ENCODE results near the gene ARHGAP5.

The ARHGAP5 gene

GRCh38 chr14:32076278-32077080, 625 bp upstream of the ARHGAP5 start:
- peak; percentile 100 for FAIRE-seq

GRCh38 chr14:32078023-32078857, 1.1 kb downstream of the ARHGAP5 start:
- FAIRE-seq (peak; percentile 89), DNase-seq (ENCODE audit: insufficient read length, low spot score) (peak; percentile 7)

More at GRCh38 chr14:32076278-32077080, 625 bp upstream of the ARHGAP5 start:
- DNase-seq (ENCODE audit: insufficient read length, low spot score), result peak; percentile 90

GRCh38 chr14:32078858-32079216, 1.7 kb downstream of the ARHGAP5 start:
- peak; percentile 88 for FAIRE-seq
- DNase-seq (ENCODE audit: insufficient read length, low spot score), result no peak

GRCh38 chr14:32079264-32079663, 2.2 kb downstream of the ARHGAP5 start:
- no peak for FAIRE-seq
- DNase-seq (ENCODE audit: insufficient read length, low spot score), result no peak

- DNase-seq (ENCODE audit: insufficient read length, low spot score) (no peak), FAIRE-seq (no peak)
Observed at GRCh38 chr14:32080001-32080510, 3.0 kb downstream of the ARHGAP5 start.

GRCh38 chr14:32081901-32082300, 4.8 kb downstream of the ARHGAP5 start:
- DNase-seq (ENCODE audit: insufficient read length, low spot score), result no peak
- no peak for FAIRE-seq

GRCh38 chr14:32083315-32083624, 6.2 kb downstream of the ARHGAP5 start:
- no peak for DNase-seq (ENCODE audit: insufficient read length, low spot score)
- peak; percentile 20 for FAIRE-seq

- FAIRE-seq, result no peak
- DNase-seq (ENCODE audit: insufficient read length, low spot score), result no peak
Observed at GRCh38 chr14:32083789-32084188, 6.7 kb downstream of the ARHGAP5 start.

GRCh38 chr14:32085182-32085844, 8.2 kb downstream of the ARHGAP5 start:
- DNase-seq (ENCODE audit: insufficient read length, low spot score) (no peak), FAIRE-seq (peak; percentile 76)

GRCh38 chr14:32085845-32086383, 8.8 kb downstream of the ARHGAP5 start:
- no peak for DNase-seq (ENCODE audit: insufficient read length, low spot score)
- no peak for FAIRE-seq

- FAIRE-seq (peak; percentile 72), DNase-seq (ENCODE audit: insufficient read length, low spot score) (peak; percentile 58)
Observed at GRCh38 chr14:32087173-32087861, 10.2 kb downstream of the ARHGAP5 start.

GRCh38 chr14:32087907-32088306, 10.8 kb downstream of the ARHGAP5 start:
- no peak for DNase-seq (ENCODE audit: insufficient read length, low spot score)
- no peak for FAIRE-seq

GRCh38 chr14:32090686-32091085, 13.6 kb downstream of the ARHGAP5 start:
- no peak for DNase-seq (ENCODE audit: insufficient read length, low spot score)
- peak; percentile 90 for FAIRE-seq

GRCh38 chr14:32099473-32099872, 22.4 kb downstream of the ARHGAP5 start:
- no peak for DNase-seq (ENCODE audit: insufficient read length, low spot score)
- FAIRE-seq, result no peak

GRCh38 chr14:32100175-32100574, 23.1 kb downstream of the ARHGAP5 start:
- FAIRE-seq, result no peak
- DNase-seq (ENCODE audit: insufficient read length, low spot score), result no peak

- DNase-seq (ENCODE audit: insufficient read length, low spot score), result no peak
- peak; percentile 75 for FAIRE-seq
Observed at GRCh38 chr14:32102152-32102787, 25.2 kb downstream of the ARHGAP5 start.

- no peak for FAIRE-seq
- DNase-seq (ENCODE audit: insufficient read length, low spot score), result no peak
Observed at GRCh38 chr14:32102968-32103367, 25.9 kb downstream of the ARHGAP5 start.

- no peak for DNase-seq (ENCODE audit: insufficient read length, low spot score)
- no peak for FAIRE-seq
Observed at GRCh38 chr14:32104308-32104707, 27.2 kb downstream of the ARHGAP5 start.

- FAIRE-seq (no peak), DNase-seq (ENCODE audit: insufficient read length, low spot score) (no peak)
Observed at GRCh38 chr14:32104803-32105202, 27.7 kb downstream of the ARHGAP5 start.

Measured in HTR-8/SVneo (cell line).